Measurements from ENCODE around the gene RAB44. TPM values are rescaled to one million over a fixed set of nuclear protein-coding genes. Genes with fewer than 3 reads are reported as not detected.
A peak's percentile ranks its signal among the peaks of the same experiment; 100 is the strongest.

RAB44 gene
- total and polyA plus RNA-seq, 9 of the 15 experiments (the other 6 are each of a cell fraction or from before 2014, with no cell fraction given), result not detected

DNA sequence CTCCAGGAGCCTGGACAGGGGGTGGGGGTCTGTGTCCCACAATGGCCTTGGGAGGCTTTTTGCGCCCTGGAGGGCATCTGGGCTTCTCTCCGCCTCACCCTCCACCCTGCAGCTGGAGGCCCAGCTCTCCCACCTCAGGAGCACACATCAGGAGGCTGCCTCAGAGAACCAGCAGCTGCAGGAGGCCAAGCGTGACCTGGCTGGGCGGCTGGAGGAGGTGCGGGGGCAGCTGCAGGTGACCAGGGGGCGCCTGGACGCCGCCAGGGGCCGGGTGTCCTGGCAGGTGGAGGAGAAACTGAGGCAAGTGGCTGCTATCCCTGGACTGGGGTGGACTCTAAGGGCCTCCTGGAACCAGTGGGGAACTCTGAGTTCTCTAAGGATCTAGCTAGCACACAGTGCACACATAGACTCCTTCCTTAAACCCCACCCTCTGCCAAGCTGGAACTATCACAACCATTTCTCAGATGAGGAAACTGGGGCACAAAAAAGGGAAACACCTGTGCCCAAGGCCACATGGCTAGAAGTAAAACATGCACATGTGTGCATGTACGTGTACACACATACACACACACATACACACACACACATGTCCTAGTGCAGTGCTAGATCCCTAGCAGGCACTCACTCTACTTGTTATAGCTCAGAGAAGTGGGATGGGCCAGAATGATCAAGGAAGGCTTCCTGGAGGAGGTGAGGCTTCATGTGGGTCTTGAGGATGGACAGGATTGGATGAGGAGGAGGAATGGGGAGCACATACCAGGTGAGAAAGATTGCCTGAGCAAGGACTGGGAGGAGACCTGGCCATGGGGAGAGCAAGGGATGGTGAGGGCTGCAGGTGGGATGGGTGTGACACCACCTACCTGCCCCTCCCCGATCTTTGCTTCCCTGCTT, 22.9 kb downstream of the RAB44 start (continued):
- TF ChIP-seq, protein P1, sequence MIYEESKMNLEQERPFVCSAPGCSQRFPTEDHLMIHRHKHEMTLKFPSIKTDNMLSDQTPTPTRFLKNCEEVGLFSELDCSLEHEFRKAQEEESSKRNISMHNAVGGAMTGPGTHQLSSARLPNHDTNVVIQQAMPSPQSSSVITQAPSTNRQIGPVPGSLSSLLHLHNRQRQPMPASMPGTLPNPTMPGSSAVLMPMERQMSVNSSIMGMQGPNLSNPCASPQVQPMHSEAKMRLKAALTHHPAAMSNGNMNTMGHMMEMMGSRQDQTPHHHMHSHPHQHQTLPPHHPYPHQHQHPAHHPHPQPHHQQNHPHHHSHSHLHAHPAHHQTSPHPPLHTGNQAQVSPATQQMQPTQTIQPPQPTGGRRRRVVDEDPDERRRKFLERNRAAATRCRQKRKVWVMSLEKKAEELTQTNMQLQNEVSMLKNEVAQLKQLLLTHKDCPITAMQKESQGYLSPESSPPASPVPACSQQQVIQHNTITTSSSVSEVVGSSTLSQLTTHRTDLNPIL (CRISPR knock-in tag; IDR thresholded peaks at IDR 0.05), result no peak

DNA sequence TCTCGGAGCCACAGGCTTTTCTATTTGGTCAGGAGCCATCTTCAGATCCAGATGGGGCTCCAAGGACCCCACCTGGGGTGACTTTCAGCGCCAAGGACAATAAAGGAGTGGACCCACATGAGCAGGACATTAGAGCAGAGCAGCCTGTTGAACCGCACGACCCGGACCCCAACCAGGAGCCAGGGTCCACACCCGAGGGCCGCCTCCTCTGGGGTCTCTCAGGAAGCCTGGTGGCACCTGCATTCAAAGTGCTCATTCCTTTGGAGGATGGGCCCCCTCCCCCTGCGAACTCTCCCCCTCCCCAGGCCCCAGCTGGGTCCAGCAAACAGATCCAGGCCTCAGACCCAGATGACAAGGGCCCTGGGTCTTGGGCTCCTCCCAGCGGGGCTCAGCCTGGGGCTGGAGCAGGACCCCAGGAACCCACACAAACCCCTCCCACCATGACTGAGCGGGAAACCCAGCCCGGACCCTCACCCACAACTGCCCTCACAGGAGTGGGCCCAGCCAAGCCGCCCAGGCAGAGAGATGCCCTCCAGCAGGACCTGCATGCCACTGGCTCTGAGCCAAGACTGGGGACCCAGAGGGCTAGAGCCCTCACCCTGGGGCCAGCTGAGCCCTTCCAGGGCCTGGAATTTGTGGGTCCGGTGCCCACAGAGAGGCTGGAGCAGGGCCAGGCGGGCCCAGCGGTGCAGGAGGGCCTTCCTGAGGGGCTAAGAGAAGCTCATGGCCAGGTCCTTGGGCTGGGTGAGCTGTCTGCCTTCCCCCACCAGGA, 23.9 kb downstream of the RAB44 start:
- Histone ChIP-seq H3K4me2 (ENCODE audit: insufficient read depth, low read length) (no peak overlapping the region), H2AFZ (ENCODE audit: low read depth, low read length) (no peak overlapping the region), H3K9me1 (ENCODE audit: control insufficient read depth, insufficient read depth, low read length) (no peaks in the 10 kb centered on the region), H3K9me3 (replicated peaks; ENCODE audit: control insufficient read depth, insufficient read depth, low read depth, low read length) (no peaks in the 10 kb centered on the region), H3K79me2 (ENCODE audit: control insufficient read depth, insufficient read depth, low read length) (no peaks in the 10 kb centered on the region), H3K4me1 (replicated peaks in 1 of 2; ENCODE audit: control insufficient read depth in 2 of 2, insufficient read depth in 2 of 2, low read length in 2 of 2) (peaks cover 0 to 12% of the 10 kb centered on the region in 2 experiments; a peak in 1 of 5 replicates), H3K9ac (ENCODE audit: insufficient read depth in 1 of 2, low read depth in 2 of 2, low read length in 2 of 2) (no peak overlapping the region), H3K36me3 (ENCODE audit: control insufficient read depth, insufficient read depth, low read length) (no peaks in the 10 kb centered on the region), H3K27ac (ENCODE audit: extremely low read depth, low read depth, low read length) (no peak overlapping the region), H4K20me1 (replicated peaks; ENCODE audit: control insufficient read depth, insufficient read depth, low read length) (0 out of 2 replicates have a peak, but pooled peaks cover 16% of the 10 kb centered on the region), H3K27me3 (ENCODE audit: control insufficient read depth in 2 of 2, insufficient read depth in 2 of 2, low read length in 2 of 2) (peaks cover 27 to 77% of the 10 kb centered on the region in 2 experiments), H3K4me3 (no peak overlapping the region)
- CTCF ChIA-PET (ENCODE audit: low intra/inter-chr PET ratio), result interaction anchor here (1.0 kb wide), 1 partner anchor 102 kb away, joined by 3 read pairs; no protein-coding TSS in a partner anchor
- in situ Hi-C loops (cut with MboI), result loop anchor here (10.0 kb wide), 1 partner anchor 107 kb away; no protein-coding TSS in a partner anchor
- DNase-seq (ENCODE audit: extremely low read depth in 1 of 4, low spot score in 3 of 4), result no peak
- BruUV-seq (replicated peaks), result no TSS peak
- TF ChIP-seq, protein P2, sequence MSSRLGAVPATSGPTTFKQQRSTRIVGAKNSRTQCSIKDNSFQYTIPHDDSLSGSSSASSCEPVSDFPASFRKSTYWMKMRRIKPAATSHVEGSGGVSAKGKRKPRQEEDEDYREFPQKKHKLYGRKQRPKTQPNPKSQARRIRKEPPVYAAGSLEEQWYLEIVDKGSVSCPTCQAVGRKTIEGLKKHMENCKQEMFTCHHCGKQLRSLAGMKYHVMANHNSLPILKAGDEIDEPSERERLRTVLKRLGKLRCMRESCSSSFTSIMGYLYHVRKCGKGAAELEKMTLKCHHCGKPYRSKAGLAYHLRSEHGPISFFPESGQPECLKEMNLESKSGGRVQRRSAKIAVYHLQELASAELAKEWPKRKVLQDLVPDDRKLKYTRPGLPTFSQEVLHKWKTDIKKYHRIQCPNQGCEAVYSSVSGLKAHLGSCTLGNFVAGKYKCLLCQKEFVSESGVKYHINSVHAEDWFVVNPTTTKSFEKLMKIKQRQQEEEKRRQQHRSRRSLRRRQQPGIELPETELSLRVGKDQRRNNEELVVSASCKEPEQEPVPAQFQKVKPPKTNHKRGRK (tag; IDR thresholded peaks at IDR 0.05), result no peak
- no peak for TF ChIP-seq TGIF2 (CRISPR knock-in tag; IDR thresholded peaks at IDR 0.05)
- peak; percentile 80 for TF ChIP-seq NFIC (IDR thresholded peaks at IDR 0.05)
- TF ChIP-seq TAF1 (IDR thresholded peaks at IDR 0.05; ENCODE audit: control insufficient read depth, extremely low read depth, insufficient read depth, low read length, severe bottlenecking), result no peak
- no peak for TF ChIP-seq ZBED1 (IDR thresholded peaks at IDR 0.05)
- POLR2A ChIA-PET, result interaction anchor here (0.5 to 1.2 kb wide), 3 partner anchors 13 to 58 kb away, joined by 3 to 4 read pairs (median 3); no protein-coding TSS in a partner anchor
- intact Hi-C loops (cut with micrococcal nuclease), result no loop called here
- 18% methylated on average over 15 of the region's 15 CpGs for WGBS (ENCODE audit: insufficient coverage, low coverage, missing lambda C conversion rate)
- no peak for FAIRE-seq
- no peak for ATAC-seq

All from K562 (cell line).